ENCODE measurements around the gene PIK3CB. TPM values are rescaled to one million over a fixed set of nuclear protein-coding genes. Genes with fewer than 3 reads are reported as not detected.

PIK3CB gene
- total and polyA plus RNA-seq, 2 of the 8 experiments (the other 6 are each of a cell fraction or from before 2014, with no cell fraction given): 8.3 to 35.2 TPM

- Histone ChIP-seq H3K9me3 (ENCODE audit: insufficient read depth in 2 of 2, low read depth in 1 of 2, low read length in 1 of 2) (no peaks in the 10 kb centered on the region), H3K4me3 (ENCODE audit: extremely low read depth in 1 of 4, insufficient read depth in 2 of 4, low read depth in 3 of 4, low read length in 4 of 4) (peak overlapping the region; percentile 84 to 94 (median 88)), H4K8ac (ENCODE audit: extremely low read depth, insufficient read depth, low read length) (peak overlapping the region; percentile 98; the same call in 1 of the 2 replicates), H4K5ac (ENCODE audit: insufficient read length, low read depth, low read length) (peak overlapping the region; percentile 83), H2BK15ac (ENCODE audit: low read length) (no peak overlapping the region), H3K27me3 (replicated peaks in 1 of 4; ENCODE audit: control insufficient read depth in 3 of 4, extremely low read depth in 1 of 4, insufficient read depth in 3 of 4, low read length in 3 of 4) (no peaks in the 10 kb centered on the region), H2BK5ac (ENCODE audit: low read depth, low read length) (peak overlapping the region; percentile 4; the same call in 1 of the 2 replicates), H3K18ac (ENCODE audit: extremely low read depth, low read length) (no peak overlapping the region; the same call in 1 of the 2 replicates), H3K79me2 (ENCODE audit: control insufficient read depth in 1 of 2, insufficient read depth in 2 of 2, low read length in 2 of 2) (peaks cover 3 to 46% of the 10 kb centered on the region in 2 experiments; a peak in 3 of 4 replicates), H3K23ac (ENCODE audit: insufficient read length) (no peak overlapping the region), H3K9ac (replicated peaks in 1 of 4; ENCODE audit: extremely low read depth in 1 of 4, low read depth in 3 of 4, low read length in 3 of 4) (peak overlapping the region; percentile 71 to 93 (median 80)), H4K20me1 (replicated peaks in 1 of 2; ENCODE audit: control insufficient read depth in 1 of 2, insufficient read depth in 2 of 2, low read length in 2 of 2) (peaks cover 0 to 4% of the 10 kb centered on the region in 2 experiments), H4K91ac (replicated peaks; ENCODE audit: insufficient read length, low read length) (no peak overlapping the region), H3K27ac (ENCODE audit: low read depth, low read length) (peak overlapping the region; percentile 79), H3K36me3 (ENCODE audit: control insufficient read depth in 2 of 4, insufficient read depth in 4 of 4, low read length in 3 of 4) (no peaks in the 10 kb centered on the region), H2BK12ac (ENCODE audit: low read depth, low read length) (no peak overlapping the region), H3K4ac (replicated peaks; ENCODE audit: insufficient read length, low read depth, low read length) (no peak overlapping the region), H3K4me2 (ENCODE audit: insufficient read depth in 1 of 2, low read depth in 2 of 2, low read length in 2 of 2) (peak overlapping the region; percentile 94 to 95), H3K79me1 (ENCODE audit: low read depth, low read length) (peaks cover 3% of the 10 kb centered on the region), H3K23me2 (ENCODE audit: low read depth, low read length) (peaks cover 12% of the 10 kb centered on the region), H2AFZ (ENCODE audit: low read length) (no peak overlapping the region), H2BK120ac (replicated peaks; ENCODE audit: low read depth, low read length) (no peak overlapping the region), H3K4me1 (replicated peaks in 1 of 4; ENCODE audit: control insufficient read depth in 3 of 4, insufficient read depth in 4 of 4, low read length in 3 of 4) (peaks cover 0 to 6% (median 2%) of the 10 kb centered on the region in 4 experiments; a peak in 4 of 7 replicates), H3K56ac (replicated peaks; ENCODE audit: insufficient read length, low read depth, low read length) (peak overlapping the region; percentile 92), H2BK20ac (ENCODE audit: low read length) (no peak overlapping the region), H3K14ac (ENCODE audit: insufficient read length) (no peak overlapping the region), H2AK5ac (ENCODE audit: low read depth, low read length) (no peak overlapping the region)
- ChIA-PET POLR2A (ENCODE audit: partially characterized antibody) (interaction anchor here (0.6 to 3.9 kb wide), 5 partner anchors 11 to 58 kb away, joined by 3 to 28 read pairs (median 8); no protein-coding TSS in a partner anchor), CTCF (ENCODE audit: partially characterized antibody) (interaction anchor here (0.6 to 1.8 kb wide), 8 partner anchors 8 to 122 kb away, joined by 3 to 6 read pairs (median 3); no protein-coding TSS in a partner anchor)
- WGBS, 2 experiments (ENCODE audit: extremely low coverage in 1 of 2, insufficient coverage in 1 of 2, insufficient read length in 1 of 2, insufficient replicate concordance in 2 of 2, low coverage in 1 of 2, low lambda C conversion rate in 2 of 2, missing lambda C conversion rate in 1 of 2): 2% methylated on average over 37 of the region's 43 CpGs; no CpG with 5 or more reads in 1 of the 2 experiments
- FAIRE-seq: no peak
- no peak for DNase-seq (ENCODE audit: low read depth in 1 of 2, low spot score in 2 of 2)
- no peak for TF ChIP-seq ASH2L (IDR thresholded peaks at IDR 0.05; ENCODE audit: low read length)
- TF ChIP-seq KDM4A (IDR thresholded peaks at IDR 0.05; ENCODE audit: low read depth, low read length, severe bottlenecking): peak; percentile 53
- TF ChIP-seq, protein P1, sequence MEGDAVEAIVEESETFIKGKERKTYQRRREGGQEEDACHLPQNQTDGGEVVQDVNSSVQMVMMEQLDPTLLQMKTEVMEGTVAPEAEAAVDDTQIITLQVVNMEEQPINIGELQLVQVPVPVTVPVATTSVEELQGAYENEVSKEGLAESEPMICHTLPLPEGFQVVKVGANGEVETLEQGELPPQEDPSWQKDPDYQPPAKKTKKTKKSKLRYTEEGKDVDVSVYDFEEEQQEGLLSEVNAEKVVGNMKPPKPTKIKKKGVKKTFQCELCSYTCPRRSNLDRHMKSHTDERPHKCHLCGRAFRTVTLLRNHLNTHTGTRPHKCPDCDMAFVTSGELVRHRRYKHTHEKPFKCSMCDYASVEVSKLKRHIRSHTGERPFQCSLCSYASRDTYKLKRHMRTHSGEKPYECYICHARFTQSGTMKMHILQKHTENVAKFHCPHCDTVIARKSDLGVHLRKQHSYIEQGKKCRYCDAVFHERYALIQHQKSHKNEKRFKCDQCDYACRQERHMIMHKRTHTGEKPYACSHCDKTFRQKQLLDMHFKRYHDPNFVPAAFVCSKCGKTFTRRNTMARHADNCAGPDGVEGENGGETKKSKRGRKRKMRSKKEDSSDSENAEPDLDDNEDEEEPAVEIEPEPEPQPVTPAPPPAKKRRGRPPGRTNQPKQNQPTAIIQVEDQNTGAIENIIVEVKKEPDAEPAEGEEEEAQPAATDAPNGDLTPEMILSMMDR (IDR thresholded peaks at IDR 0.05; ENCODE audit: control extremely low read depth in 1 of 3, insufficient read depth in 1 of 3, low read depth in 1 of 3, low read length in 3 of 3): peak in 2 of 3 experiments; percentile 51 to 72; a peak in 3 of 4 replicates
- TF ChIP-seq TBP (IDR thresholded peaks at IDR 0.05; ENCODE audit: low read depth, low read length): peak; percentile 40; the same call in 1 of the 2 replicates
- TF ChIP-seq RAD21 (IDR thresholded peaks at IDR 0.05 in 1 of 2, conservative IDR thresholded peaks at IDR 0.05 in 1 of 2; ENCODE audit: low read depth in 2 of 2, low read length in 2 of 2): peak; percentile 35 to 51
- TF ChIP-seq PHF8 (conservative IDR thresholded peaks at IDR 0.05; ENCODE audit: low read depth, low read length): peak; percentile 11; the same call in 1 of the 2 replicates
- no peak for TF ChIP-seq SAP30 (IDR thresholded peaks at IDR 0.05; ENCODE audit: insufficient read depth, insufficient replicate concordance, low read length)
- no peak for TF ChIP-seq MAFK (IDR thresholded peaks at IDR 0.05; ENCODE audit: low read depth, low read length)
Measured at GRCh38 chr3:138833899-138834595, 681 bp downstream of the PIK3CB start.
